ENCODE measurements around the gene PTGS2.

DNA sequence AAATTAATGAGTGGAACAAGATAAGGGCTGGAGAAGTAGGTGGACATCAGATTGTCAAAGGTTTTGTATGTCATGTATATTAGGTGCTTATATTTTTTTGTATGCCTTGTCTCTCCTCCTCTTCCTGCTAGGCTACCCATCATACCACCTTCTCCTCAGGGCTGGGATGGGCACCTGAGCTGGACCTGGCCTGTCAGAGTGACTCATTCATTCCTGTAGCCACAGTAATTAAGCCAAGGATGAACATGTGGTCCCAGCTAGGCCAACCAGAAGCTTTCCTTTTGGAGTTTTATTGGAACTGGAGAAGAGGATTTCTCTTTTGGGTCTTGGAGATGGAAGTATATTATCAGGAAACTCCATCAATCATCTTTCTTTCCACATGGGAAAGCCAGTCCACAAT is 21.2 kb downstream of the PTGS2 start:
- TF ChIP-seq, protein P1, sequence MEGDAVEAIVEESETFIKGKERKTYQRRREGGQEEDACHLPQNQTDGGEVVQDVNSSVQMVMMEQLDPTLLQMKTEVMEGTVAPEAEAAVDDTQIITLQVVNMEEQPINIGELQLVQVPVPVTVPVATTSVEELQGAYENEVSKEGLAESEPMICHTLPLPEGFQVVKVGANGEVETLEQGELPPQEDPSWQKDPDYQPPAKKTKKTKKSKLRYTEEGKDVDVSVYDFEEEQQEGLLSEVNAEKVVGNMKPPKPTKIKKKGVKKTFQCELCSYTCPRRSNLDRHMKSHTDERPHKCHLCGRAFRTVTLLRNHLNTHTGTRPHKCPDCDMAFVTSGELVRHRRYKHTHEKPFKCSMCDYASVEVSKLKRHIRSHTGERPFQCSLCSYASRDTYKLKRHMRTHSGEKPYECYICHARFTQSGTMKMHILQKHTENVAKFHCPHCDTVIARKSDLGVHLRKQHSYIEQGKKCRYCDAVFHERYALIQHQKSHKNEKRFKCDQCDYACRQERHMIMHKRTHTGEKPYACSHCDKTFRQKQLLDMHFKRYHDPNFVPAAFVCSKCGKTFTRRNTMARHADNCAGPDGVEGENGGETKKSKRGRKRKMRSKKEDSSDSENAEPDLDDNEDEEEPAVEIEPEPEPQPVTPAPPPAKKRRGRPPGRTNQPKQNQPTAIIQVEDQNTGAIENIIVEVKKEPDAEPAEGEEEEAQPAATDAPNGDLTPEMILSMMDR (IDR thresholded peaks at IDR 0.05) = no peak
- no peak for TF ChIP-seq POLR2A (IDR thresholded peaks at IDR 0.05)

All from tibial nerve (tissue), 3 donors.